ENCODE measurements around the gene CGB8. TPM values are rescaled to one million over a fixed set of nuclear protein-coding genes. Genes with fewer than 3 reads are reported as not detected.
"Not testable (repeated sequence)": the region's sequence is repeated elsewhere in the genome, so short reads cannot be mapped to it uniquely, and the experiment has no call there.

Gene CGB8
- total RNA-seq, 3 donors from 2014 or later (not counting 1 experiment from before 2014, with no cell fraction given) = not detected

DNA sequence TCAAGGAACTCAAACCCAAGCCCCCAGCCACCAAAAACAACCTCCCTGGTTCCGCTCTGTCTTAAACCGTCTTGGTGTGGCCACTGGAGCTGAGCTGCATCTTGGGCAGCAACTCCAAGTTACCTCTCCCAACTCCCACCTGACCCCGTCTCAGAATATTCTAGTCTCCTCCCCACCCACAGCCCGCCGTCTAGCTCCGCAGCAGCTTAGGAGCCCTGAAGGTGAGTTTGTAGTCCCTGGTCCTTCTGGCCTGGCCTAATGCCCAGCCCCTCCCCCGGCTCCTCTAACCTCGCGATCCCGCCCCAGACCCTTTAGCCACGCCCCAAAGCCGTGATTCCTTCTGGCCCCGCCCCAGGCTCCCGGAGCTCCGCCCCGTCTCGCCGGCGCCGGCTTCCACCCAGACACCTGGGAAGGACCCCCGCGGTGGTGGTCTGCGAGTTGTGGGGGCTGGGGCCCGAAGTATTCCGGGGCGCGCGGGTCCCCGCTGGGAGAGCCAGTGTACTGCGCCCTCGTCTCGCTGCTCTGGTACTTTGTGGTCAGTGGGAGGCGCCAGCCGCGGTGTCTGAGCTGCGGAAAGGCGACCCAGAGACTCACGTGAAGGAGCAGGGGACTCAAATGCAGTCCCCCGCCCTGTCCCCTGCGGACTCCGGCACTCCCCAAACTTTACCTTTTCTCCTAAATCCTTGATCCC lies 29.5 kb downstream of the CGB8 start:
- Mint-ChIP-seq H3K27me3 (ENCODE audit: low read depth in 2 of 2) (peaks cover 0 to 7% of the 10 kb centered on the region in 2 donors), H3K9me3 (no peaks in the 10 kb centered on the region), H3K36me3 (no peaks in the 10 kb centered on the region), H3K27ac (peak overlapping the region in 1 of 2 donors; percentile 84), H3K4me1 (peaks cover 15 to 36% of the 10 kb centered on the region in 2 donors), H3K4me3 (peak overlapping the region; percentile 86)
- intact Hi-C loops (cut with micrococcal nuclease) = no loop called here
- Histone ChIP-seq H3K27me3 (ENCODE audit: control insufficient read depth, insufficient read depth, low read length) (peaks cover 3% of the 10 kb centered on the region), H3K4me1 (ENCODE audit: control insufficient read depth, insufficient read depth, low read length) (peaks cover 33% of the 10 kb centered on the region), H3K9me3 (ENCODE audit: control insufficient read depth, insufficient read depth, low read length) (no peaks in the 10 kb centered on the region), H3K4me3 (ENCODE audit: low read length) (peak overlapping the region; percentile 50), H3K27ac (ENCODE audit: low read length) (no peak overlapping the region), H3K36me3 (ENCODE audit: control insufficient read depth, insufficient read depth, low read length) (no peaks in the 10 kb centered on the region)
- TF ChIP-seq, protein P1, sequence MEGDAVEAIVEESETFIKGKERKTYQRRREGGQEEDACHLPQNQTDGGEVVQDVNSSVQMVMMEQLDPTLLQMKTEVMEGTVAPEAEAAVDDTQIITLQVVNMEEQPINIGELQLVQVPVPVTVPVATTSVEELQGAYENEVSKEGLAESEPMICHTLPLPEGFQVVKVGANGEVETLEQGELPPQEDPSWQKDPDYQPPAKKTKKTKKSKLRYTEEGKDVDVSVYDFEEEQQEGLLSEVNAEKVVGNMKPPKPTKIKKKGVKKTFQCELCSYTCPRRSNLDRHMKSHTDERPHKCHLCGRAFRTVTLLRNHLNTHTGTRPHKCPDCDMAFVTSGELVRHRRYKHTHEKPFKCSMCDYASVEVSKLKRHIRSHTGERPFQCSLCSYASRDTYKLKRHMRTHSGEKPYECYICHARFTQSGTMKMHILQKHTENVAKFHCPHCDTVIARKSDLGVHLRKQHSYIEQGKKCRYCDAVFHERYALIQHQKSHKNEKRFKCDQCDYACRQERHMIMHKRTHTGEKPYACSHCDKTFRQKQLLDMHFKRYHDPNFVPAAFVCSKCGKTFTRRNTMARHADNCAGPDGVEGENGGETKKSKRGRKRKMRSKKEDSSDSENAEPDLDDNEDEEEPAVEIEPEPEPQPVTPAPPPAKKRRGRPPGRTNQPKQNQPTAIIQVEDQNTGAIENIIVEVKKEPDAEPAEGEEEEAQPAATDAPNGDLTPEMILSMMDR (IDR thresholded peaks at IDR 0.05) = no peak
- DNase-seq (peak; percentile 48 to 76), ATAC-seq (peak; percentile 36 to 58 (median 55))
- WGBS (ENCODE audit: insufficient coverage) = 11% methylated on average over 41 of the region's 41 CpGs

DNA sequence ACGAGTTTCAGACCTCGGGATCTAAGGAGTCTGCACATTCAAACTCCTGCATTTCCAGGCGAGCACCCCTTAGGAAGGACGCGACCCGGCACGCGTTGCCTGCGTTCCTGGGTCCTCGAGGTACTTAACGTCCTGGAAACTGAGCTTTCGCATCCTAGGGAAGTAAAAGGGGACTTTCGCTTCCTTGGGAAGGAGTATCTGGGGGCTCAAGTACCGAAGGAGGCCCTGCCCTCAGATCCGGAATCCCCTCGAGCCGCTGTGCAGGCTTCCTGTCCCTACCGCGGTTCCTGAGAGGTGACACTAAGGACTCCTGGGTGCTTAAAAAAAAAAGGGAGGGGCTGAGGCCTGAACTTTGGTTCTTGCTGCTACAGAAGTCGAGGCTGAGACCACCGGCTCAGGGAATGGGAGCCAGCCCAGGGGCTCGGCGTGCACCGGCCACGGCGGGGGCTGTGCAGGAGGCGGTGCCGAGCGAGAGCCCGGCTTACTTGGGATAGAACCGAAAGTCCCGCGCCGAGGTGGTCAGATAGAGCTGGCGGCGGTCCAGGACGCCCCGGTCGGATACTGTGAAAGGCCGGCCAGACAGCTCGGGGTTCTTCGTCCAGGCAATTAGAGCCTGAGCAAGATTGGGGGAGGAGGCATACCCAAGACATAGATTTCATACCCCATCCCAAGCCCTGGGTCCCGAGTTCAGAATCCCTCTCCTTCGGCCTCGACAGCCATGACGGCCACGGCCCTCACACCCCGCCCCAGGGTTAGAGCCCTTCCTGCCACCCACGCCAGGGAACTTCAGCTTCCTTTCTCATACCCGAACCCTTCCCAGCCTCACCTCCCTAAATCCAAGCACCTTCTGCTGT lies 30.3 kb downstream of the CGB8 start:
- H3K27ac Mint-ChIP-seq = peak overlapping the region in 1 of 2 donors; percentile 84
- DNase-seq = peak in 1 of 2 donors; percentile 58
- H3K4me1 ChIP-seq (ENCODE audit: control insufficient read depth, insufficient read depth, low read length) = peaks cover 33% of the 10 kb centered on the region
- peak overlapping the region; percentile 86 for H3K4me3 Mint-ChIP-seq
- peak overlapping the region; percentile 50 for H3K4me3 ChIP-seq (ENCODE audit: low read length)
- H3K36me3 ChIP-seq (ENCODE audit: control insufficient read depth, insufficient read depth, low read length); H3K27me3 ChIP-seq (ENCODE audit: control insufficient read depth, insufficient read depth, low read length); intact Hi-C loops (cut with micrococcal nuclease); H3K9me3 Mint-ChIP-seq; H3K27me3 Mint-ChIP-seq (ENCODE audit: low read depth in 2 of 2); H3K27ac ChIP-seq (ENCODE audit: low read length); H3K9me3 ChIP-seq (ENCODE audit: control insufficient read depth, insufficient read depth, low read length); ATAC-seq; H3K36me3 Mint-ChIP-seq: not testable (repeated sequence)
- H3K4me1 Mint-ChIP-seq = peaks cover 15 to 36% of the 10 kb centered on the region in 2 donors
- 3% methylated on average over 50 of the region's 50 CpGs for WGBS (ENCODE audit: insufficient coverage)

DNA sequence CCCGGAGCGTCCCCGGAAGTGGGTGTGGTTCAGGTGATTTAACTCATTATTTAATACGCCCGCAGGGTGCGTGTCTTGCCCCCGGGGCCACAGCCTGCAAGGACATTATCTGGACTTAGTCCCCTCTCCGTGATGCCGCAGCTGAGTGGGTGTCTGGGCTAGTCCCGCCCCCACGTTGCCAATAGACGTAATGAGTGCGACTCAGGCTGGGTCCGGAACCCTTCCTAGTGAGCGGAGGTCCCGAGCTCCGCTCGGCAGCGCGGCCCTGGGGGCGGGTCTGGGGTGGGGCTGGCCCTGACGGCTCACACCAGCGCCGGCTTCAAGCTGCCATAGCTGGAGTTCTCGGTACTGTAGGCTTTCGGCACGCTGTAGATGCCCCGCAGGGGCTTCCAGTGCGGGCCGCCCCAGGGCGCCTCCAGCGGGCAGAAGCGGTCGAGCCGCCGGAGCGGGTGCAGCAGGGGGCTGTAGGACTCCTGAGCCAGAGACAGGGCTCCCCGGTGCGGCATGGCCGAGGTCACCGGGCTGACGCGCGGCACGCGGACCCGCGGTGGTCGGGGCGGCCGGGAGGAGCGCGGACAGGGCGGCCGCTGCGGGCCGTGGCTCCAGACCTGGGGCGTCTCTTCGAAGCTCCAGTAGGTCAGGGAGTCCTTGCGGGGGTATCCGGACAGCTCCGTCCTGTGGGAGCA lies 31.1 kb downstream of the CGB8 start:
- Mint-ChIP-seq H3K4me3 (peak overlapping the region; percentile 86), H3K36me3 (no peaks in the 10 kb centered on the region), H3K27ac (peak overlapping the region in 1 of 2 donors; percentile 84), H3K4me1 (peaks cover 15 to 36% of the 10 kb centered on the region in 2 donors), H3K27me3 (ENCODE audit: low read depth in 2 of 2) (peaks cover 0 to 7% of the 10 kb centered on the region in 2 donors), H3K9me3 (no peaks in the 10 kb centered on the region)
- Histone ChIP-seq H3K4me3 (ENCODE audit: low read length) (peak overlapping the region; percentile 50), H3K9me3 (ENCODE audit: control insufficient read depth, insufficient read depth, low read length) (no peaks in the 10 kb centered on the region), H3K27ac (ENCODE audit: low read length) (no peak overlapping the region), H3K36me3 (ENCODE audit: control insufficient read depth, insufficient read depth, low read length) (no peaks in the 10 kb centered on the region), H3K27me3 (ENCODE audit: control insufficient read depth, insufficient read depth, low read length) (peaks cover 3% of the 10 kb centered on the region), H3K4me1 (ENCODE audit: control insufficient read depth, insufficient read depth, low read length) (peaks cover 33% of the 10 kb centered on the region)
- WGBS (ENCODE audit: insufficient coverage) = under 1% methylated on average over 62 of the region's 62 CpGs
- intact Hi-C loops (cut with micrococcal nuclease) = no loop called here
- DNase-seq = peak; percentile 62 to 80
- TF ChIP-seq, protein P1 (IDR thresholded peaks at IDR 0.05) = peak; percentile 67
- ATAC-seq = peak; percentile 82 to 84 (median 84)

All from natural killer cell (primary cell).